EL (cell line): ENCODE data around the gene C2CD3.

Experiments
- DNase-seq: peaks from one replicate; pipeline ENCODE4 v3.0.0-alpha.2; 2016

The C2CD3 gene

GRCh38 chr11:74018331-74019005 is 152.3 kb downstream of the C2CD3 start:
- peak; percentile 30 for DNase-seq

DNA sequence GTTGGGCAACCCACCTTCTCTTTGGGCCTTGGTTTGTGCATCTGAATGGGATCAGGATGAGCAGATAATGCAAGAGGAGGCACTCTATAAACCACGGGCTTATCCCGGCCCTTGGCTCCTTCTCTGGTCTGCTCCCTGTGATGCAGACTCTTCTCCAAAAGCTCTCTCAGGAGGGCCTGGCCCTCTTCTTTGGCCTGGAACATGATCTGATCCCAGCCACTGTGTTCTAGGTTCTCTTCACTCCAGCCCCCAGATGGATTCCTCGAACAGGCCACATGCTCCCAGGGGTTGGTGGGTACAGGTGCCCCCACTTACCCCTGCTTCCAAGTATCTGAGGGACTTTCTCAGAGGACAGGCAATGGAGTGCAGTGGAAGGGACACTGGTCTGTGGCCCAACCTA is 153.2 kb downstream of the C2CD3 start:
- no peak for DNase-seq

GRCh38 chr11:74015919-74016684 is 154.7 kb downstream of the C2CD3 start:
- no peak for DNase-seq

GRCh38 chr11:74014880-74015279 is 155.9 kb downstream of the C2CD3 start:
- DNase-seq = no peak

GRCh38 chr11:74013141-74013540 is 157.7 kb downstream of the C2CD3 start:
- DNase-seq = no peak

DNA sequence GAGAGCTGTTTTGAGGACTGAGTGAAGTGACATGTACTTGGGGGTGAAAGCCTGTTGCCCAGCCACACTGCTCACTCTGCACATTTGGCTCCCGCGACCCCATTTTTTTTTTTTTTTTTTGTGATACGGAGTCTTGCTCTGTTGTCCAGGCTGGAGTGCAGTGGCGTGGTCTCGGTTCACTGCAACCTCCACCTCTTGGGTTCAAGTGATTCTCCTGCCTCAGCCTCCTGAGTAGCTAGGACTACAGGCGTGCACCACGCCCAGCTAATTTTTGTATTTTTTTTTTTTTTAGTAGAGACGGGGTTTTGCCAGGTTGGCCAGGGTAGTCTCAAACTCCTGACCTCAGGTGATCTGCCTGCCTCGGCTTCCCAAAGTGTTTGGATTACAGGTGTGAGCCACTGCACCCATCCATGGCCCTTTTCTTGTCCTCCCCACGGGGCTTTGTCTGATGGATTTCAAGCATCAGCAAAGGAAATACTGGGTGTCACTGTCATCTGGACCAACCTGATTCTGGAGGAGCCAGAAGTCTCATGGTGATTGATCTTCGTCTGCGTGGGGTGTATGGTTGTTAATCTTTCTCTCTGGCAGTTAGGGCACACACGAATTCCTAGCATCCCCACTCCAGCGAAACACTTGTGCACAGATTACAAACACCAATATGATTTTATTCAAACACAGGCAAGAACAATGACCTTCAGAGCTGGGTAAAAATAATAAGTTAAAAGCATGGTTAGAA is 158.6 kb downstream of the C2CD3 start:
- no peak for DNase-seq

- no peak for DNase-seq
These were observed 159.3 kb downstream of the C2CD3 start for GRCh38 chr11:74011360-74012073.

GRCh38 chr11:74010306-74011300 is 160.2 kb downstream of the C2CD3 start:
- DNase-seq = no peak

DNA sequence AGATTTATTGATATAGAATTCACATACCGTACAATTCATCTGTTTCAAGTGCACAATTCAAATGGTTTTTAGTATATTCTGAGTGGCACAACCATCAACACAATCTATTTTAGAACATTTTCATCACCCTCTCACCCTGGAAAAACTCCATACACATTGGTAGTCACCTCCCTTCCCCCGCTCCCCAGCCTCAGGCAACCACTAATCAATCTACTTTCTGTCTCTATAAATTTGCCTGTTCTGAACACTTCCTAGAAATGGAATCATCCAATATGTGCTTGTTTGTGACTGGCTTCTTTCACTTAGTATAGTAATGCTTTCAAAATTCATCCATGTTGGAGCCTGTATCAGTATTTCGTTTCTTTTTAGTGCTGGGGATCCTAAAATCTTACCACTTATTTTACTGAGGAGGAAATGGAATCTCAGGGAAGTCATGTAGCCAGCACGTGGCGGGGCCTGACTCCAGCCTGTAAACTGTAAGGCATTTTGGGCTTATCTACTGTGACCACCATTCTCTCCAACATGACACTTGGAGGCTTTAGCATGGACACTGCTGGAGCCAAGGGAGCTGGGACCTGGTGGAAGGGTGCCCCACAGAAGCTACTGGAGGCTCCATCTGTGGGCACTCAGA is 161.0 kb downstream of the C2CD3 start:
- DNase-seq = no peak

GRCh38 chr11:74009230-74009547 is 161.6 kb downstream of the C2CD3 start:
- no peak for DNase-seq

GRCh38 chr11:74008373-74009229 is 162.2 kb downstream of the C2CD3 start, which contains the start of gene UCP3:
TSS of gene UCP3 (minus strand) at chr11:74009085. CDS start at chr11:74007042, 2,043 bp downstream.
- no peak for DNase-seq

DNA sequence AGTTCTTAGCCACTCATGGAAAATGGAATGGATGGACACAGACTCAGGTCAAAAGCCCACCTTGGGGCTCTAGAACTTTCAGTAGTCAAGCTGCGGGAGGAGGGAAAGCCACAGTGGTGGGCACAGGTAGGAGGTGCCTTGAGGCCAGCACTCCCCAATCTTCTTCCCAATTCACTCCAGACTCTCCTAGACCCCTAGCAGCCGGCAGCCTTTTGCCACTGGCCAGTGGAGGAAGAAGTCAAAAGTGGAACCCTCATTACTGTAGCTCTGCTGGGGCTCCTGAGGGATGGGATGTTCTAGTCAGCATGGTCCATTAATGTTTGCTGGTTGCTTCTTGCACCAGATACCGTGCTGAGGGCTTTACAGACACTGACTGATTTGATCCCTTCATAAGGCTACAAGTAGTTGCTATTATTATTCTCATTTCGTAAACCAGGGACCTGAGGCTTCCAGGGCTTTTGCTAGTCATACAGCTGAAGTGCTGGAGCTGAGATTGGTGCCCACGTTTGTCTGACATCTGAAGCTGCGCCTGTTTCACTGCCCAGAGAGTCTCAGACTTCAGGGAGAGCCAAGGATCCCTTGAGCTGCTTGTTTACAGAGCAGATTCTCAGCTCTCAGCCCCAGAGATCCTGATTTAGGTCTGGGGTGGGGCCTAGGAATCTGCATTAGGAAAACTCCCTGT is 163.0 kb downstream of the C2CD3 start:
- no peak for DNase-seq

DNA sequence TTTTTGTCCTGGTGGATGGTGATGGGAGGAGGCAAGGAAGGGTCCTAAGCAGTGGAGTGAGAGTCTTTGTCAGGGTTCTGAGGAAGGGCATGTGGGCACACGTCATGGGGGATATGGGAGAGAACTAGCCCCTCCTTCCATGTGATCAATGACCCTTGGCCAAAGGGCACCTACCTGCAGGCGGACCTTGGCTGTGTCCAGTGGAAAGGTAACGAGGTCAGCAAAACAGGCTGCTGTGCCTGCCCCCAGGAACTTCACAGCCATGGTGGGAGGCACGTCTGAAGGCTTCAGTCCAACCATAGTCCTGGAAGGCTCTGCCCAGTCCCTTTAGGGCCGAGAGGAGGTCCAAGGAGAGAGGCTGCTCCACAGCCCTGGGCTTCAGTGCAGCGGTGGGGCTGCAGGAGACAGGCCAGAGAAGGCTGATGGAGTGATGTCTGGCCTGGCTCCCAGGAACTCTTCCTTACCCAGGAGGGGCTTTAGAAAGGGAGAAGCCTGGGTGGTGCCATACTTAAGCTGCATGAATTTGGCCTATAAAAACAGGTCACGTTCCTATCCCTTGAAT is 164.0 kb downstream of the C2CD3 start:
- no peak for DNase-seq

GRCh38 chr11:74005721-74006517 is 164.9 kb downstream of the C2CD3 start:
- DNase-seq = no peak

DNA sequence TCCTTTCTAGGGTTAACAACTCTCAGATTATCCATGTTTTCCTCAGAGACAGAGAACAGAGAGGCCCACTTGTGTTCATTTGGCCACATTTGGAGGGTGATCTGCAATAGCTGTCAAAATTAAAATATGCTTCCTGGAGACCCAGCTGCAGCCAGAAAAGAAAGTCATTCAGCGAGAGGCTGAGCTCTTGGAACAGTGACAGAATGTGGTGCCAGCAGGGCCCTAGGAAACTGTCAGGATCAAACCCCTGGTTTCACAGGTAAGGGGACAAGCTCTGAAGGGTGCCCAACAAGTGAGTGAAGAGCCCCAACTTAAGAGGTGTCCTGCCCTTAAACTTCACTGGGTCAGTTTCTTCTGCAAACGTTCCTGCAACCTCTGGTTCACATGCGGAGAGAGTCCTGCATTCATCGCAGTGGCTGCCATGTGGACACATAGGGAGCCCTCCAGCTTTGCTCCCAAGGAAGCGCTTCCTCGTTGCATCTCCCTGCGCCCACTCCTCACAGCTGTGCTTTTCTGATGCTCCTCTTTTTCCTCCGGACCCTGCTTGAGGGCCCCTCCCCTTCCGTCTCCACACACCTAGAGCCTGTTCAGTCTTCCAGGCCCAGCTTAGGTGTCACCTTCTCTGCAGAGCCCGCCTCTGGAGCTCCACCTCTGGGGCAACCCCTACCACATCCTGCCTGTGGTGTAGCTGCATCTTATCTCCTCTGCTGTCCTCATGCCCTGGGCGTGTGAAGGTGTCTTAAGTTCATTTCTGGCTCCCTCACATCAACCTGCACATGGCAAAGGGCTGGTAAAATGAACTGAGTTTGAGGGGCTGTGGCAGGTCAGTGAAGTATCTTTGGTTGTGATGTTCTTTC is 165.8 kb downstream of the C2CD3 start:
- DNase-seq = no peak

- no peak for DNase-seq
These were observed 166.6 kb downstream of the C2CD3 start for GRCh38 chr11:74004046-74004695.

DNA sequence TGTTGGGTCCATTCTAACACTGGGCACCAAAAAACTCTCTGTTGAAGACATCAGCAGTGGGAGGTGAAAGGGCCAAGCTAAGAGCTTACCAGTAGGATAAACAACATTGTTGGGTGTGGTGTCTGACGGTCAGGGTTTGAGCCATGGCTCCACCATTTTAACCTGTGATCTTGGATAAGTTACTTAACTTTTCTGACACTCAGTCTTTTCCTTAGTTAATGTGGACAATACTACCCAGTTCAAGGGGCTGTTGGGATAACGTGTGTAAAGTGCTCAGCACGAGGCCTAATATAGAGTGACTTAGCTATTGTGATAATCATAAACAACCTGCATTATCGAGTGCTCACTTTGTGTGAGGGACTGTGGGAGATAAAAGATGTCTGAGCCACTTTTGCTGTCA is 168.0 kb downstream of the C2CD3 start:
- DNase-seq = no peak
